ENCODE results near the gene DDR1.

The DDR1 gene

GRCh38 chr6:30893666-30894065 lies 9.3 kb downstream of the DDR1 start:
- H3K4me3 ChIP-seq (ENCODE audit: low read length), result no peak overlapping the region
- TF ChIP-seq CTCF (conservative IDR thresholded peaks at IDR 0.05; ENCODE audit: low read length), result no peak
- DNase-seq (ENCODE audit: low read depth), result no peak

- no peak overlapping the region for H3K4me3 ChIP-seq (ENCODE audit: low read length)
- TF ChIP-seq CTCF (conservative IDR thresholded peaks at IDR 0.05; ENCODE audit: low read length), result no peak
- DNase-seq (ENCODE audit: low read depth), result no peak
Measured at GRCh38 chr6:30894381-30894780, 10.1 kb downstream of the DDR1 start.

- DNase-seq (ENCODE audit: low read depth), result no peak
- H3K4me3 ChIP-seq (ENCODE audit: low read length), result no peak overlapping the region
- TF ChIP-seq CTCF (conservative IDR thresholded peaks at IDR 0.05; ENCODE audit: low read length), result no peak
Measured at GRCh38 chr6:30894935-30895334, 10.6 kb downstream of the DDR1 start.

- TF ChIP-seq CTCF (conservative IDR thresholded peaks at IDR 0.05; ENCODE audit: low read length), result no peak
- H3K4me3 ChIP-seq (ENCODE audit: low read length), result no peak overlapping the region
- no peak for DNase-seq (ENCODE audit: low read depth)
Measured at GRCh38 chr6:30895343-30895742, 11.0 kb downstream of the DDR1 start.

- no peak for DNase-seq (ENCODE audit: low read depth)
- no peak for TF ChIP-seq CTCF (conservative IDR thresholded peaks at IDR 0.05; ENCODE audit: low read length)
- no peak overlapping the region for H3K4me3 ChIP-seq (ENCODE audit: low read length)
Measured at GRCh38 chr6:30896541-30896940, 12.2 kb downstream of the DDR1 start.

- H3K4me3 ChIP-seq (ENCODE audit: low read length), result no peak overlapping the region
- DNase-seq (ENCODE audit: low read depth), result no peak
- TF ChIP-seq CTCF (conservative IDR thresholded peaks at IDR 0.05; ENCODE audit: low read length), result no peak
Measured at GRCh38 chr6:30897882-30898281, 13.6 kb downstream of the DDR1 start.

GRCh38 chr6:30898750-30899360 lies 14.5 kb downstream of the DDR1 start:
- no peak for TF ChIP-seq CTCF (conservative IDR thresholded peaks at IDR 0.05; ENCODE audit: low read length)
- no peak overlapping the region for H3K4me3 ChIP-seq (ENCODE audit: low read length)
- no peak for DNase-seq (ENCODE audit: low read depth)
